WTC11 (cell line): ENCODE data around the gene ZNF883. TPM values are rescaled to one million over a fixed set of nuclear protein-coding genes. Genes with fewer than 3 reads are reported as not detected.

Experiments
- ATAC-seq: fragments of 200-7000 bp; cut with Tn5 transposase; 2 replicates; pipeline ENCODE4 v1.10.0; 2021; ENCODE audit warnings: mild to moderate bottlenecking, moderate library complexity
- CTCF ChIA-PET: fragments of 300-600 bp; sonication (Branson Sonifier 250); formaldehyde crosslinking; loops from one replicate; lab custom pipeline; 2021; ENCODE audit warnings: antibody characterized with exemption; lab: Charles Lee
- POLR2A ChIA-PET: fragments of 350-600 bp; sonication (Branson Sonifier 250); formaldehyde crosslinking; loops from one replicate; lab custom pipeline; 2021; ENCODE audit warnings: antibody characterized with exemption; lab: Charles Lee
- DNase-seq: peaks from one replicate; pipeline ENCODE4 v3.0.0; 2021; ENCODE audit warnings: low spot score
- H3K27ac Mint-ChIP-seq: 2 replicates; pipeline ENCODE4 v1.8.0; 2021; ENCODE audit warnings: mixed read lengths
- H3K27me3 Mint-ChIP-seq: 2 replicates; pipeline ENCODE4 v1.8.0; 2021; ENCODE audit warnings: low read depth, mild to moderate bottlenecking, moderate library complexity, mixed read lengths
- H3K36me3 Mint-ChIP-seq: 2 replicates; pipeline ENCODE4 v1.8.0; 2021; ENCODE audit warnings: mixed read lengths
- H3K4me1 Mint-ChIP-seq: 2 replicates; pipeline ENCODE4 v1.8.0; 2022; ENCODE audit warnings: mixed read lengths
- H3K4me3 Mint-ChIP-seq: 2 replicates; pipeline ENCODE4 v1.8.0; 2021; ENCODE audit warnings: mild to moderate bottlenecking, moderate library complexity, mixed read lengths
- H3K9me3 Mint-ChIP-seq: 2 replicates; pipeline ENCODE4 v1.8.0; 2021; ENCODE audit warnings: mixed read lengths
- ARID4B ChIP-seq: sonication (generic); formaldehyde crosslinking; IDR thresholded peaks from 2 replicates; pipeline ENCODE4 v1.8.0; 2023; ENCODE audit warnings: missing genetic modification reagents, mild to moderate bottlenecking, borderline replicate concordance
- CREM ChIP-seq: sonication (generic); formaldehyde crosslinking; IDR thresholded peaks from 2 replicates; pipeline ENCODE4 v1.8.1; 2022; ENCODE audit warnings: mild to moderate bottlenecking, missing genetic modification reagents, moderate library complexity
- ETV6 ChIP-seq: sonication (generic); formaldehyde crosslinking; IDR thresholded peaks from 2 replicates; pipeline ENCODE4 v1.8.1; 2022; ENCODE audit warnings: mild to moderate bottlenecking, missing genetic modification reagents
- FOXP1 ChIP-seq: sonication (generic); formaldehyde crosslinking; IDR thresholded peaks from 2 replicates; pipeline ENCODE4 v1.8.0; 2022; ENCODE audit warnings: missing genetic modification reagents, mild to moderate bottlenecking, moderate library complexity, borderline replicate concordance
- GABPB1 ChIP-seq: sonication (generic); formaldehyde crosslinking; IDR thresholded peaks from 2 replicates; pipeline ENCODE4 v1.8.1; 2023; ENCODE audit warnings: mild to moderate bottlenecking, missing genetic modification reagents
- GRHL2 ChIP-seq: fragments of 250-450 bp; sonication (Bioruptor Pico); IDR thresholded peaks from 2 replicates; pipeline ENCODE4 v1.8.0; 2022; ENCODE audit warnings: mild to moderate bottlenecking, moderate library complexity; ENCODE audit not compliant: insufficient replicate concordance, severe bottlenecking
- HMGXB4 ChIP-seq: sonication (generic); formaldehyde crosslinking; IDR thresholded peaks from 2 replicates; pipeline ENCODE4 v1.8.1; 2023; ENCODE audit warnings: mild to moderate bottlenecking, moderate library complexity, missing genetic modification reagents
- MAX ChIP-seq: sonication (generic); formaldehyde crosslinking; IDR thresholded peaks from 2 replicates; pipeline ENCODE4 v1.8.0; 2022; ENCODE audit warnings: mild to moderate bottlenecking, missing genetic modification reagents
- SOX15 ChIP-seq: fragments of 250-450 bp; sonication (Bioruptor Pico); IDR thresholded peaks from 2 replicates; pipeline ENCODE4 v1.9.0; 2021; ENCODE audit warnings: mild to moderate bottlenecking
- SP1 ChIP-seq: sonication (generic); formaldehyde crosslinking; conservative IDR thresholded peaks from 2 replicates; pipeline ENCODE4 v1.8.1; 2022; ENCODE audit warnings: missing genetic modification reagents
- TEAD1 ChIP-seq: sonication (generic); formaldehyde crosslinking; IDR thresholded peaks from 2 replicates; pipeline ENCODE4 v1.8.0; 2022; ENCODE audit warnings: mild to moderate bottlenecking, missing genetic modification reagents
- ZNF396 ChIP-seq: fragments of 250-450 bp; sonication (Bioruptor Pico); IDR thresholded peaks from 2 replicates; pipeline ENCODE4 v1.8.0; 2021; ENCODE audit warnings: mild to moderate bottlenecking, moderate library complexity, borderline replicate concordance
- ZNF671 ChIP-seq: fragments of 250-450 bp; sonication (Bioruptor Pico); IDR thresholded peaks from 2 replicates; pipeline ENCODE4 v1.8.0; 2021; ENCODE audit warnings: mild to moderate bottlenecking
- total RNA-seq: library from RNA; stranded (reverse); gene quantifications from 3 replicates; pipeline ENCODE4 v1.2.3, GENCODE V29; 2021
- TF ChIP-seq, protein P1 (sequence below): sonication (generic); formaldehyde crosslinking; IDR thresholded peaks from 2 replicates; pipeline ENCODE4 v1.8.0; 2022; ENCODE audit warnings: missing genetic modification reagents
- TF ChIP-seq, protein P2 (sequence below): sonication (generic); formaldehyde crosslinking; IDR thresholded peaks from 2 replicates; pipeline ENCODE4 v1.8.1; 2022; ENCODE audit warnings: mild to moderate bottlenecking, moderate library complexity, missing genetic modification reagents
- TF ChIP-seq, protein P3 (sequence below): fragments of 250-450 bp; sonication (Bioruptor Pico); IDR thresholded peaks from 2 replicates; pipeline ENCODE4 v1.8.0; 2021; ENCODE audit warnings: mild to moderate bottlenecking

The ZNF883 gene
- total RNA-seq, 1 experiment from 2014 or later = 22.0 TPM

GRCh38 chr9:113056191-113057106 is 44.5 kb upstream of the ZNF883 start, which contains the start of gene ZFP37:
TSS of gene ZFP37 (minus strand) at chr9:113056724. CDS start at chr9:113056688, 36 bp downstream.
- Mint-ChIP-seq H3K36me3 (no peaks in the 10 kb centered on the region), H3K4me1 (no peaks in the 10 kb centered on the region), H3K4me3 (no peak within 1 kb of the TSS), H3K27ac (no peak within 1 kb of the TSS), H3K9me3 (peaks cover 8% of the 10 kb centered on the region; the same call in 1 of the 2 replicates), H3K27me3 (peaks cover 13% of the 10 kb centered on the region)
- DNase-seq (peak; percentile 87), ATAC-seq (peak; percentile 99)
- TF ChIP-seq ARID4B = peak; percentile 62; the same call in 1 of the 2 replicates
- 0 out of 2 replicates have a peak, but pooled peaks have one; percentile 40 for TF ChIP-seq CREM
- TF ChIP-seq, protein P1, sequence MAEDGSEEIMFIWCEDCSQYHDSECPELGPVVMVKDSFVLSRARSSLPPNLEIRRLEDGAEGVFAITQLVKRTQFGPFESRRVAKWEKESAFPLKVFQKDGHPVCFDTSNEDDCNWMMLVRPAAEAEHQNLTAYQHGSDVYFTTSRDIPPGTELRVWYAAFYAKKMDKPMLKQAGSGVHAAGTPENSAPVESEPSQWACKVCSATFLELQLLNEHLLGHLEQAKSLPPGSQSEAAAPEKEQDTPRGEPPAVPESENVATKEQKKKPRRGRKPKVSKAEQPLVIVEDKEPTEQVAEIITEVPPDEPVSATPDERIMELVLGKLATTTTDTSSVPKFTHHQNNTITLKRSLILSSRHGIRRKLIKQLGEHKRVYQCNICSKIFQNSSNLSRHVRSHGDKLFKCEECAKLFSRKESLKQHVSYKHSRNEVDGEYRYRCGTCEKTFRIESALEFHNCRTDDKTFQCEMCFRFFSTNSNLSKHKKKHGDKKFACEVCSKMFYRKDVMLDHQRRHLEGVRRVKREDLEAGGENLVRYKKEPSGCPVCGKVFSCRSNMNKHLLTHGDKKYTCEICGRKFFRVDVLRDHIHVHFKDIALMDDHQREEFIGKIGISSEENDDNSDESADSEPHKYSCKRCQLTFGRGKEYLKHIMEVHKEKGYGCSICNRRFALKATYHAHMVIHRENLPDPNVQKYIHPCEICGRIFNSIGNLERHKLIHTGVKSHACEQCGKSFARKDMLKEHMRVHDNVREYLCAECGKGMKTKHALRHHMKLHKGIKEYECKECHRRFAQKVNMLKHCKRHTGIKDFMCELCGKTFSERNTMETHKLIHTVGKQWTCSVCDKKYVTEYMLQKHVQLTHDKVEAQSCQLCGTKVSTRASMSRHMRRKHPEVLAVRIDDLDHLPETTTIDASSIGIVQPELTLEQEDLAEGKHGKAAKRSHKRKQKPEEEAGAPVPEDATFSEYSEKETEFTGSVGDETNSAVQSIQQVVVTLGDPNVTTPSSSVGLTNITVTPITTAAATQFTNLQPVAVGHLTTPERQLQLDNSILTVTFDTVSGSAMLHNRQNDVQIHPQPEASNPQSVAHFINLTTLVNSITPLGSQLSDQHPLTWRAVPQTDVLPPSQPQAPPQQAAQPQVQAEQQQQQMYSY (CRISPR knock-in tag) = no peak
- peak; percentile 89 for TF ChIP-seq ETV6 (CRISPR knock-in tag)
- no peak for TF ChIP-seq SOX15 (CRISPR knock-in tag)
- peak; percentile 46; the same call in 1 of the 2 replicates for TF ChIP-seq GABPB1 (CRISPR knock-in tag)
- TF ChIP-seq, protein P2, sequence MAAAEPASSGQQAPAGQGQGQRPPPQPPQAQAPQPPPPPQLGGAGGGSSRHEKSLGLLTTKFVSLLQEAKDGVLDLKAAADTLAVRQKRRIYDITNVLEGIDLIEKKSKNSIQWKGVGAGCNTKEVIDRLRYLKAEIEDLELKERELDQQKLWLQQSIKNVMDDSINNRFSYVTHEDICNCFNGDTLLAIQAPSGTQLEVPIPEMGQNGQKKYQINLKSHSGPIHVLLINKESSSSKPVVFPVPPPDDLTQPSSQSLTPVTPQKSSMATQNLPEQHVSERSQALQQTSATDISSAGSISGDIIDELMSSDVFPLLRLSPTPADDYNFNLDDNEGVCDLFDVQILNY = 0 out of 2 replicates have a peak, but pooled peaks have one; percentile 32
- peak; percentile 69; the same call in 1 of the 2 replicates for TF ChIP-seq HMGXB4 (CRISPR knock-in tag)
- TF ChIP-seq GRHL2 (CRISPR knock-in tag) = no peak
- TF ChIP-seq MAX (CRISPR knock-in tag) = peak; percentile 58
- no peak for TF ChIP-seq ZNF671 (CRISPR knock-in tag)
- no peak for TF ChIP-seq ZNF396 (CRISPR knock-in tag)
- peak; percentile 29; the same call in 1 of the 2 replicates for TF ChIP-seq FOXP1 (CRISPR knock-in tag)
- TF ChIP-seq TEAD1 (CRISPR knock-in tag) = 0 out of 2 replicates have a peak, but pooled peaks have one; percentile 42
- TF ChIP-seq SP1 (CRISPR knock-in tag) = peak; percentile 76; the same call in 1 of the 2 replicates
- TF ChIP-seq, protein P3, sequence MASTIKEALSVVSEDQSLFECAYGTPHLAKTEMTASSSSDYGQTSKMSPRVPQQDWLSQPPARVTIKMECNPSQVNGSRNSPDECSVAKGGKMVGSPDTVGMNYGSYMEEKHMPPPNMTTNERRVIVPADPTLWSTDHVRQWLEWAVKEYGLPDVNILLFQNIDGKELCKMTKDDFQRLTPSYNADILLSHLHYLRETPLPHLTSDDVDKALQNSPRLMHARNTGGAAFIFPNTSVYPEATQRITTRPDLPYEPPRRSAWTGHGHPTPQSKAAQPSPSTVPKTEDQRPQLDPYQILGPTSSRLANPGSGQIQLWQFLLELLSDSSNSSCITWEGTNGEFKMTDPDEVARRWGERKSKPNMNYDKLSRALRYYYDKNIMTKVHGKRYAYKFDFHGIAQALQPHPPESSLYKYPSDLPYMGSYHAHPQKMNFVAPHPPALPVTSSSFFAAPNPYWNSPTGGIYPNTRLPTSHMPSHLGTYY (CRISPR knock-in tag) = no peak
- CTCF ChIA-PET = interaction anchor here (0.6 kb wide), 1 partner anchor 125 kb away, joined by 3 read pairs; no protein-coding TSS in a partner anchor
- POLR2A ChIA-PET = no interaction called here
